Measurements from ENCODE around the gene C1S.

The C1S gene

GRCh38 chr12:7058850-7059395 lies 1.6 kb upstream of the C1S start:
- Histone ChIP-seq H3K4me1 (ENCODE audit: control insufficient read depth in 1 of 2, insufficient read depth in 2 of 2, low read length in 2 of 2) (no peaks in the 10 kb centered on the region), H3K4me3 (ENCODE audit: low read depth, low read length) (no peak overlapping the region), H4K91ac (ENCODE audit: low read depth, low read length) (no peak overlapping the region), H2AK5ac (ENCODE audit: low read length) (no peak overlapping the region), H3K36me3 (ENCODE audit: control insufficient read depth in 1 of 2, insufficient read depth in 2 of 2, low read length in 2 of 2) (no peaks in the 10 kb centered on the region), H3K9ac (ENCODE audit: low read length) (no peak overlapping the region), H3K79me1 (ENCODE audit: low read length) (no peaks in the 10 kb centered on the region), H2BK120ac (ENCODE audit: insufficient read depth, low read length, poor library complexity) (no peak overlapping the region), H2BK5ac (ENCODE audit: low read depth, low read length, poor library complexity) (no peak overlapping the region), H3K18ac (ENCODE audit: low read length) (no peak overlapping the region), H3K79me2 (ENCODE audit: control insufficient read depth, insufficient read depth, low read length, poor library complexity) (no peaks in the 10 kb centered on the region), H3K4me2 (ENCODE audit: low read length) (no peak overlapping the region), H3K27me3 (ENCODE audit: insufficient read depth, low read length) (no peaks in the 10 kb centered on the region), H3K27ac (ENCODE audit: low read depth, low read length) (no peak overlapping the region), H3K4ac (ENCODE audit: low read depth, low read length) (no peak overlapping the region), H3K23ac (ENCODE audit: low read length) (no peak overlapping the region), H4K12ac (ENCODE audit: low read depth, low read length) (no peak overlapping the region), H2AFZ (ENCODE audit: insufficient read depth, low read length, poor library complexity) (no peak overlapping the region), H4K8ac (ENCODE audit: low read depth, low read length) (no peak overlapping the region), H3K9me3 (ENCODE audit: insufficient read depth, low read depth, low read length) (no peaks in the 10 kb centered on the region), H3K14ac (ENCODE audit: low read length) (no peak overlapping the region), H2BK12ac (ENCODE audit: low read length) (no peak overlapping the region)
- no peak for DNase-seq
- WGBS (ENCODE audit: extremely low coverage, insufficient coverage, insufficient read length) = no CpG with 5 or more reads among the region's 9 CpGs

- Histone ChIP-seq H3K23ac (ENCODE audit: low read length) (no peak overlapping the region), H4K8ac (ENCODE audit: low read depth, low read length) (no peak overlapping the region), H2BK5ac (ENCODE audit: low read depth, low read length, poor library complexity) (no peak overlapping the region), H4K12ac (ENCODE audit: low read depth, low read length) (no peak overlapping the region), H3K9ac (ENCODE audit: low read length) (no peak overlapping the region), H3K18ac (ENCODE audit: low read length) (no peak overlapping the region), H3K4ac (ENCODE audit: low read depth, low read length) (no peak overlapping the region), H2AK5ac (ENCODE audit: low read length) (no peak overlapping the region), H3K9me3 (ENCODE audit: insufficient read depth, low read depth, low read length) (no peaks in the 10 kb centered on the region), H3K27me3 (ENCODE audit: insufficient read depth, low read length) (no peaks in the 10 kb centered on the region), H3K4me3 (ENCODE audit: low read depth, low read length) (no peak overlapping the region), H3K4me2 (ENCODE audit: low read length) (no peak overlapping the region), H3K27ac (ENCODE audit: low read depth, low read length) (no peak overlapping the region), H3K14ac (ENCODE audit: low read length) (no peak overlapping the region), H3K4me1 (ENCODE audit: control insufficient read depth in 1 of 2, insufficient read depth in 2 of 2, low read length in 2 of 2) (no peaks in the 10 kb centered on the region), H2AFZ (ENCODE audit: insufficient read depth, low read length, poor library complexity) (no peak overlapping the region), H3K79me1 (ENCODE audit: low read length) (no peaks in the 10 kb centered on the region), H4K91ac (ENCODE audit: low read depth, low read length) (no peak overlapping the region), H3K79me2 (ENCODE audit: control insufficient read depth, insufficient read depth, low read length, poor library complexity) (no peaks in the 10 kb centered on the region), H2BK12ac (ENCODE audit: low read length) (no peak overlapping the region), H2BK120ac (ENCODE audit: insufficient read depth, low read length, poor library complexity) (no peak overlapping the region), H3K36me3 (ENCODE audit: control insufficient read depth in 1 of 2, insufficient read depth in 2 of 2, low read length in 2 of 2) (no peaks in the 10 kb centered on the region)
- WGBS (ENCODE audit: extremely low coverage, insufficient coverage, insufficient read length) = no CpG with 5 or more reads among the region's 4 CpGs
- no peak for DNase-seq
Measured at GRCh38 chr12:7059780-7060179, 738 bp upstream of the C1S start.

- Histone ChIP-seq H3K36me3 (ENCODE audit: control insufficient read depth in 1 of 2, insufficient read depth in 2 of 2, low read length in 2 of 2) (no peaks in the 10 kb centered on the region), H4K8ac (ENCODE audit: low read depth, low read length) (no peak overlapping the region), H3K4ac (ENCODE audit: low read depth, low read length) (no peak overlapping the region), H3K18ac (ENCODE audit: low read length) (no peak overlapping the region), H2AK5ac (ENCODE audit: low read length) (no peak overlapping the region), H2BK5ac (ENCODE audit: low read depth, low read length, poor library complexity) (no peak overlapping the region), H2AFZ (ENCODE audit: insufficient read depth, low read length, poor library complexity) (no peak overlapping the region), H4K91ac (ENCODE audit: low read depth, low read length) (no peak overlapping the region), H3K14ac (ENCODE audit: low read length) (no peak overlapping the region), H3K9me3 (ENCODE audit: insufficient read depth, low read depth, low read length) (no peaks in the 10 kb centered on the region), H3K9ac (ENCODE audit: low read length) (no peak overlapping the region), H2BK120ac (ENCODE audit: insufficient read depth, low read length, poor library complexity) (no peak overlapping the region), H3K4me2 (ENCODE audit: low read length) (no peak overlapping the region), H2BK12ac (ENCODE audit: low read length) (no peak overlapping the region), H3K23ac (ENCODE audit: low read length) (no peak overlapping the region), H3K27me3 (ENCODE audit: insufficient read depth, low read length) (no peaks in the 10 kb centered on the region), H3K79me2 (ENCODE audit: control insufficient read depth, insufficient read depth, low read length, poor library complexity) (no peaks in the 10 kb centered on the region), H4K12ac (ENCODE audit: low read depth, low read length) (no peak overlapping the region), H3K4me1 (ENCODE audit: control insufficient read depth in 1 of 2, insufficient read depth in 2 of 2, low read length in 2 of 2) (no peaks in the 10 kb centered on the region), H3K27ac (ENCODE audit: low read depth, low read length) (no peak overlapping the region), H3K79me1 (ENCODE audit: low read length) (no peaks in the 10 kb centered on the region), H3K4me3 (ENCODE audit: low read depth, low read length) (peak overlapping the region; percentile 7)
- no CpG with 5 or more reads among the region's 13 CpGs for WGBS (ENCODE audit: extremely low coverage, insufficient coverage, insufficient read length)
- DNase-seq = no peak
Measured at GRCh38 chr12:7061138-7061537, 620 bp downstream of the C1S start.

- Histone ChIP-seq H3K4me2 (ENCODE audit: low read length) (no peak overlapping the region), H3K4ac (ENCODE audit: low read depth, low read length) (no peak overlapping the region), H3K14ac (ENCODE audit: low read length) (no peak overlapping the region), H2BK5ac (ENCODE audit: low read depth, low read length, poor library complexity) (no peak overlapping the region), H3K4me3 (ENCODE audit: low read depth, low read length) (no peak overlapping the region), H3K79me2 (ENCODE audit: control insufficient read depth, insufficient read depth, low read length, poor library complexity) (no peaks in the 10 kb centered on the region), H2BK120ac (ENCODE audit: insufficient read depth, low read length, poor library complexity) (no peak overlapping the region), H3K18ac (ENCODE audit: low read length) (no peak overlapping the region), H3K9me3 (ENCODE audit: insufficient read depth, low read depth, low read length) (no peaks in the 10 kb centered on the region), H3K36me3 (ENCODE audit: control insufficient read depth in 1 of 2, insufficient read depth in 2 of 2, low read length in 2 of 2) (no peaks in the 10 kb centered on the region), H2BK12ac (ENCODE audit: low read length) (no peak overlapping the region), H3K9ac (ENCODE audit: low read length) (no peak overlapping the region), H3K27ac (ENCODE audit: low read depth, low read length) (no peak overlapping the region), H4K91ac (ENCODE audit: low read depth, low read length) (no peak overlapping the region), H3K4me1 (ENCODE audit: control insufficient read depth in 1 of 2, insufficient read depth in 2 of 2, low read length in 2 of 2) (no peaks in the 10 kb centered on the region), H2AK5ac (ENCODE audit: low read length) (no peak overlapping the region), H2AFZ (ENCODE audit: insufficient read depth, low read length, poor library complexity) (no peak overlapping the region), H3K23ac (ENCODE audit: low read length) (no peak overlapping the region), H4K8ac (ENCODE audit: low read depth, low read length) (no peak overlapping the region), H3K79me1 (ENCODE audit: low read length) (no peaks in the 10 kb centered on the region), H4K12ac (ENCODE audit: low read depth, low read length) (no peak overlapping the region), H3K27me3 (ENCODE audit: insufficient read depth, low read length) (no peaks in the 10 kb centered on the region)
- WGBS (ENCODE audit: extremely low coverage, insufficient coverage, insufficient read length) = no CpG with 5 or more reads among the region's 7 CpGs
- DNase-seq = no peak
Measured at GRCh38 chr12:7061596-7061995, 1.1 kb downstream of the C1S start.
